ENCODE measurements around the gene TBC1D22A.

- TF ChIP-seq CTCF (IDR thresholded peaks at IDR 0.05) (no peak), POLR2A (IDR thresholded peaks at IDR 0.05) (no peak)
Observed at GRCh38 chr22:47114813-47115517, 352.5 kb downstream of the TBC1D22A start.
